ENCODE data around the gene TMEM190. TPM values are rescaled to one million over a fixed set of nuclear protein-coding genes. Genes with fewer than 3 reads are reported as not detected.
A peak's percentile ranks its signal among the peaks of the same experiment; 100 is the strongest.
"Not testable (repeated sequence)": the region's sequence is repeated elsewhere in the genome, so short reads cannot be mapped to it uniquely, and the experiment has no call there.

Gene TMEM190
- total RNA-seq, 2 experiments from 2014 or later = not detected

DNA sequence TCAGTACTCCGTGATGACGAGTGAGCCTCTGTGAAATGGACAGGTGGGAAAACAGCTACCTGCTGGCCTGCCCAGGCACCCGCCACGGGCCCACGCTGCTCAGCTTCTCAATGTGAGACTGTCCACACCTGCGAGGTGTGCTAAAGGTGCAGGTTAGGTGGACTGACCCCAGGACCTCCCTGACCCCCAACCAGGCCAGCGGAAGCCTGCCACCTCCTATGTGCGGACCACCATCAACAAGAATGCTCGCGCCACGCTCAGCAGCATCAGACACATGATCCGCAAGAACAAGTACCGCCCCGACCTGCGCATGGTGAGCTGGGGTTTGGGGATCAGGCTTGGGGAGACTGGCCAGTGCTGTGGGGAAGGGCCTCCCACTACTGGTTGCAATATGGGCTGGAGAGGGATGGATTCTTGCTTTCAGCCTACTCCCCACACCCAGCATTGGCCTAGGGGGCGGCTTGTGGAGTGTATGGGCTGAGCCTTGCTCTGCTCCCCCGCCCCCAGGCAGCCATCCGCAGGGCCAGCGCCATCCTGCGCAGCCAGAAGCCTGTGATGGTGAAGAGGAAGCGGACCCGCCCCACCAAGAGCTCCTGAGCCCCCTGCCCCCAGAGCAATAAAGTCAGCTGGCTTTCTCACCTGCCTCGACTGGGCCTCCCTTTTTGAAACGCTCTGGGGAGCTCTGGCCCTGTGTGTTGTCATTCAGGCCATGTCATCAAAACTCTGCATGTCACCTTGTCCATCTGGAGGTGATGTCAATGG lies 11.3 kb downstream of the TMEM190 start:
- Mint-ChIP-seq H3K9me3 (no peaks in the 10 kb centered on the region), H3K4me3 (peak overlapping the region; percentile 100), H3K4me1 (peaks cover 43% of the 10 kb centered on the region), H3K36me3 (peaks cover 51% of the 10 kb centered on the region), H3K27ac (peak overlapping the region; percentile 100), H3K27me3 (peaks cover 7% of the 10 kb centered on the region)
- no peak for DNase-seq

DNA sequence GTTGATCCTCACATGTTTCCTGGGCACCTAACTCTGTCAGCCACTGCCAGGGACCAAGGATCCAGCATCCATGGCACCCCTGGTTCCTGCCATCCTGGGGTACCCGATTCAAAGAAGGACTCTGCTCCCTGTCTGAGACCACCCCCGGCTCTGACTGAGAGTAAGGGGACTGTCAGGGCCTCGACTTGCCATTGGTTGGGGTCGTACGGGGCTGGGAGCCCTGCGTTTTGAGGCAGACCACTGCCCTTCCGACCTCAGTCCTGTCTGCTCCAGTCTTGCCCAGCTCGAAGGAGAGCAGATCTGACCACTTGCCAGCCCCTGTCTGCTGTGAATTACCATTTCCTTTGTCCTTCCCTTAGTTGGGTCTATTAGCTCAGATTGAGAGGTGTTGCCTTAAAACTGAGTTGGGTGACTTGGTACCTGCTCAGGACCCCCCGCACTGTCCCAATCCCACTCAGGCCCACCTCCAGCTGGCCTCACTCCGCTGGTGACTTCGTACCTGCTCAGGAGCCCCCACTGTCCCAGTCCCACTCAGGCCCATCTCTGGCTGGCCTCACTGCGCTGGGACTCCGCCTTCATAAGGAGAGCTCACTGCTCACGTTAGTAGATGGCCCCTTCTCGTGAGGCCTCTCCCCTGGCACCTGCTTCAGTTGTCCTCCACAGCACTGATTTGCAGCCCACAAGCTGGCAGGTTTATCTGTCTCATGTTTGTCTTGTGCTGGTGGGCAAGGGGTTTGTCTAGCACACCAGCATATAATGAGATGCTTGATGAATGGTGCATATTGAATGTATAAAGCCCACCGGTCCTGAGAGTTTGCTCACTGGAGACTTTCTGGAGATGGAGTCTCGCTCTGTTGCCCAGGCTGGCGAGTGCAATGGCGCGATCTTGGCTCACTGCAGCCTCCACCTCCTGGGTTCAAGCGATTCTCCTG lies 13.0 kb downstream of the TMEM190 start:
- H3K4me1 Mint-ChIP-seq = peaks cover 38% of the 10 kb centered on the region
- DNase-seq = no peak
- H3K36me3 Mint-ChIP-seq = peaks cover 49% of the 10 kb centered on the region
- peak overlapping the region; percentile 44 for H3K27ac Mint-ChIP-seq
- H3K4me3 Mint-ChIP-seq = peak overlapping the region; percentile 50
- peaks cover 7% of the 10 kb centered on the region for H3K27me3 Mint-ChIP-seq
- H3K9me3 Mint-ChIP-seq = no peaks in the 10 kb centered on the region

- H3K4me3 Mint-ChIP-seq = no peak overlapping the region
- H3K4me1 Mint-ChIP-seq = peaks cover 33% of the 10 kb centered on the region
- H3K27me3 Mint-ChIP-seq = peaks cover 7% of the 10 kb centered on the region
- peaks cover 49% of the 10 kb centered on the region for H3K36me3 Mint-ChIP-seq
- no peak for DNase-seq
- no peaks in the 10 kb centered on the region for H3K9me3 Mint-ChIP-seq
- peak overlapping the region; percentile 47 for H3K27ac Mint-ChIP-seq
These were observed 13.8 kb downstream of the TMEM190 start for GRCh38 chr19:55390461-55390880.

GRCh38 chr19:55391191-55391670 lies 14.6 kb downstream of the TMEM190 start:
- no peak for DNase-seq
- Mint-ChIP-seq H3K4me1 (peaks cover 31% of the 10 kb centered on the region), H3K4me3 (no peak overlapping the region), H3K27ac (no peak overlapping the region), H3K36me3 (peaks cover 42% of the 10 kb centered on the region), H3K9me3 (no peaks in the 10 kb centered on the region), H3K27me3 (peaks cover 1% of the 10 kb centered on the region)

- Mint-ChIP-seq H3K27me3 (no peaks in the 10 kb centered on the region), H3K27ac (peak overlapping the region; percentile 29), H3K4me1 (peaks cover 28% of the 10 kb centered on the region), H3K9me3 (no peaks in the 10 kb centered on the region), H3K36me3 (peaks cover 35% of the 10 kb centered on the region), H3K4me3 (no peak overlapping the region)
- DNase-seq = no peak
These were observed 15.3 kb downstream of the TMEM190 start for GRCh38 chr19:55391702-55392615.

DNA sequence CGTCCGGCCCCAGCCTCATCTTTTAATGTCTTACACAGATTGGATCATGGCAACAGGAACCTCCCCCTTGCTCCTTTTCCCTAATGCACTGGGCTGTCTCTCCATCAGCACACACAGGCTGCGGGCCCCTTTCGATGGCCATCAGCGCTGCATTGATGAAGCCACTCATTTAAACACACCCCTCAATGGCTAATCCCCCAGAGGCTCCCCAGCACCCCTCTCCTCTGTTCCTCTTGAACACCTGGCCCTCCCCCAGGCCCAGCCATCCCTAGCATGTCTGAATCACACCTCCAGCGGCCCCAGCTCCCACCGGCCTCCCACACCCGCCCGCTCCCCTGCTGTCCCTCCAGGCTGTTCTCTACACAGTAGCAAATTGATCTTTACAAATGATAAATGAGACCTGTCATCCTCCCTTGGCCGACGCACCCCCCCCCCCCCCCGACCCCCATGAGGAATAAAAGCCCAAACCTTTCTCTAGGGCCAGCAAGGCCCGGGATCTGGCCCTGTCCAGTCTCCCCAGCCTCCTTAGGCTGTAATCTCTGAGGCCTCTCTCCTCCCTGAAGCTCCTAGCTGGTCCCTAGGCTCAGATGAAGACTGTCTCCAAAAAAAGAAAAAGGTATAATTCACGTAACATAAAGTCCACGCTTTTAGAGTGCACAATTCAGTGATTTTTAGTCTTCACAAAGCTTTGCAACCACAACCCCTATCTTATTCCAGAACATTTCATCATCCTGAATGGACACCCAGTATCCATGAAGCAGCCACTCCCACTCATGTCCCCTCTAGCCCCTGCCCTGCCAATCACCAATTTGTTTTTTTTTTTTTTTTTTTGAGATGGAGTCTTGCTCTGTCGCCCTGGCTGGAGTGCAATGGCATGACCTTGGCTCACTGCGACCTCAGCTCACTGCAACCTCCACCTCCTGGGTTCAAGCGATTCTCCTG lies 16.5 kb downstream of the TMEM190 start:
- Mint-ChIP-seq H3K4me1 (peaks cover 28% of the 10 kb centered on the region), H3K36me3 (peaks cover 23% of the 10 kb centered on the region), H3K9me3 (no peaks in the 10 kb centered on the region), H3K4me3 (no peak overlapping the region), H3K27ac (peak overlapping the region; percentile 25), H3K27me3 (no peaks in the 10 kb centered on the region)
- no peak for DNase-seq

GRCh38 chr19:55398200-55398925 lies 21.7 kb downstream of the TMEM190 start:
- Mint-ChIP-seq H3K36me3 (peaks cover 25% of the 10 kb centered on the region), H3K27me3 (no peaks in the 10 kb centered on the region), H3K4me1 (peaks cover 21% of the 10 kb centered on the region), H3K27ac (peak overlapping the region; percentile 48), H3K9me3 (no peaks in the 10 kb centered on the region), H3K4me3 (no peak overlapping the region)
- no peak for DNase-seq

- no peak overlapping the region for H3K27ac Mint-ChIP-seq
- peaks cover 25% of the 10 kb centered on the region for H3K4me1 Mint-ChIP-seq
- no peak for DNase-seq
- no peak overlapping the region for H3K4me3 Mint-ChIP-seq
- H3K36me3 Mint-ChIP-seq = peaks cover 39% of the 10 kb centered on the region
- no peaks in the 10 kb centered on the region for H3K9me3 Mint-ChIP-seq
- no peaks in the 10 kb centered on the region for H3K27me3 Mint-ChIP-seq
These were observed 23.9 kb downstream of the TMEM190 start for GRCh38 chr19:55400281-55401087.

DNA sequence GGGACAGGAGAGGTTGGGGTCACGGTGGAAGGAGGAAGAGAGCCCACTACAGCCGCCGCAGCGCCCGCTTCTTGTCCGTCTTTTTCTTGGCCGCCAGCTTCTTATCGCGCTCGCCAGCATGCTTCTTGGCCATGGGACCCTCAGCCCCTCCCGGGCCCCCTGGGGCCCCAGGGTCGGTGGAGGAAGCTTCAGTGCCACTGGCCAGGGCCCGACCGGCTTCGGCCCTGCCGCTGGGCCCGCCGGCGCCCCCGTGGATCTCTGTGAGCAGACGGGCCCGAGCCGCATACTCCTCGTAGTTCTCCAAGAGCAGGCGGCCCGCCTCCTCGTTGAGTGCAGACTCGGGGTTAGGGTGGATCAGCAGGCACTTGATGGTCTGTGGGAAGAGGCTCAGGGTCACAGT lies 24.8 kb downstream of the TMEM190 start:
- H3K27me3 Mint-ChIP-seq, H3K27ac Mint-ChIP-seq, DNase-seq, H3K4me3 Mint-ChIP-seq, H3K9me3 Mint-ChIP-seq: not testable (repeated sequence)
- Mint-ChIP-seq H3K4me1 (peaks cover 34% of the 10 kb centered on the region), H3K36me3 (peaks cover 48% of the 10 kb centered on the region)

DNA sequence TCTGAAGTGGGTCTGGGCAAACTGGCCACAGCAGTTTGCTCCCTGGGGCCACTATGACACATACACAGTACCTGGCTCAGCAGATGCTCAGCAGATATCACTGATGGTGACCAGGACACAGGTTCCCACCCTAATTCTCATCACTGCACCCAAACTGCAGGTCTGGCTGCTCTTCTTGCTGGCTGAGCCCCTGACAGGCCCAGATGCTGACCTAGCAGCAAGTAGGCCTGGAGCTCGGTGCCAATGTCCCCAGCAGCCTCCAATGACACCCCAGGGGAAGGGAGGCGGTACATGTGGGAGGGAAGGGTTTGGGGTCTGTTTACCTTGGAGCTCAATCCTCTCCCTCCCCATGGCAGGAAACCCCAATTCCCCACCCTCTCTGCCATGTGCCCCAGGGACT lies 25.9 kb downstream of the TMEM190 start:
- Mint-ChIP-seq H3K4me1 (peaks cover 37% of the 10 kb centered on the region), H3K9me3 (no peaks in the 10 kb centered on the region), H3K27me3 (peaks cover 3% of the 10 kb centered on the region), H3K36me3 (peaks cover 55% of the 10 kb centered on the region), H3K27ac (peak overlapping the region; percentile 25), H3K4me3 (no peak overlapping the region)
- DNase-seq = no peak

GRCh38 chr19:55405638-55406037 lies 29.0 kb downstream of the TMEM190 start:
- H3K36me3 Mint-ChIP-seq = peaks cover 63% of the 10 kb centered on the region
- peaks cover 14% of the 10 kb centered on the region for H3K9me3 Mint-ChIP-seq
- peaks cover 27% of the 10 kb centered on the region for H3K4me1 Mint-ChIP-seq
- peak overlapping the region; percentile 92 for H3K4me3 Mint-ChIP-seq
- peak overlapping the region; percentile 81 for H3K27ac Mint-ChIP-seq
- peaks cover 5% of the 10 kb centered on the region for H3K27me3 Mint-ChIP-seq
- DNase-seq = no peak

DNA sequence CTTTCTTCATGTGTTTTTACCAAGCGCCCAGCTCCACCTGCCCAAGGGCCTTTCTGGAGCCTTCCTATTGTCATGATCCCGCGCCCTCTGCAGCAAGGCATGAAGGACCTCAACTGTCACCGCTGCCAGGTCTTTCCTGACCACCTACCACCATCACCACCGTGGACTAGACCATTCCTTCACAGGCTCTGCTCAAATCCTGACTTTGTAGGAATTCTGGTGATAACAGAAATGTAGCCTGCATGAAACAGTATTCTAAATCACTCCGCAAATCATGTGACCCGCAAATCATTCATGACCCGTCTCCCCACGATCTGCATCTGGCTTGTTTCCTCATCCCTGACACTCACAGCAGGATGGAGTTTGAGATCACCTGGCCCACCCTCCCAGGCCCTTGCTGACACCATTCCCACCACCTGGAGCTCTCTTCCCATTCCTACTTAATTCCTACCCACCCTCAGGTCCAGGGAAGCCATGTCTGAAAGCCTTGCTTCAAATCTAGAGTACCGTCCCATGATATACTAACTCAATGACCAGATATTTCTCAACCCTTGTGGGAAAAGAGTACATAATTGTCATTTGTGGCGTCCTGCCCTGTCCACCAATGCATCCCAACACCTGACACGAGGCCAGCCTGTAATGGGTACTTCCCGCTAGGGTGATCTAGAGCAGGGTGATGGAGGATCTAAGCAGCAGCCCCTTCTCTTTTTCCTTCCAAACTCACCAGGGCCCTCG lies 29.6 kb downstream of the TMEM190 start:
- Mint-ChIP-seq H3K9me3 (peaks cover 15% of the 10 kb centered on the region), H3K4me1 (peaks cover 27% of the 10 kb centered on the region), H3K27ac (peak overlapping the region; percentile 81), H3K36me3 (peaks cover 57% of the 10 kb centered on the region), H3K4me3 (peak overlapping the region; percentile 92), H3K27me3 (peaks cover 5% of the 10 kb centered on the region)
- no peak for DNase-seq
